Fibroblast of the aortic adventitia (primary cell): ENCODE measurements around the gene METTL17. TPM values are rescaled to one million over a fixed set of nuclear protein-coding genes. Genes with fewer than 3 reads are reported as not detected.
"Not testable (repeated sequence)": the region's sequence is repeated elsewhere in the genome, so short reads cannot be mapped to it uniquely, and the experiment has no call there.

ENCODE experiments used
- DNase-seq: peaks from one replicate; pipeline ENCODE4 v3.0.0-alpha.2; 2010; ENCODE audit warnings: low read depth
- H3K4me3 ChIP-seq: 2 replicates; pipeline ENCODE4 v1.5.1; 2011; ENCODE audit warnings: low read depth, mild to moderate bottlenecking, control low read depth, low read length, moderate library complexity
- CTCF ChIP-seq: IDR thresholded peaks from 2 replicates; pipeline ENCODE4 v1.5.1; 2011; ENCODE audit warnings: mild to moderate bottlenecking, low read length, control low read depth, inconsistent platforms; ENCODE audit not compliant: insufficient read depth
- total RNA-seq: library from RNA; depleted of rRNA; stranded (reverse); fragments of >200 nt; gene quantifications from 2 replicates; pipeline ENCODE4 v1.2.3, GENCODE V29; 2012; ENCODE audit warnings: low replicate concordance

Gene METTL17
- total RNA-seq, 1 donor = 44.2 TPM

- no peak overlapping the region for H3K4me3 ChIP-seq
- no peak for TF ChIP-seq CTCF
- no peak for DNase-seq
Measured at GRCh38 chr14:20997564-20997963, 7.8 kb downstream of the METTL17 start.

- DNase-seq = no peak
- TF ChIP-seq CTCF = no peak
- H3K4me3 ChIP-seq = no peak overlapping the region
Measured at GRCh38 chr14:20998139-20998538, 8.4 kb downstream of the METTL17 start.

- DNase-seq = peak; percentile 73
- no peak for TF ChIP-seq CTCF
- no peak within 1 kb of the TSS for H3K4me3 ChIP-seq
Measured at GRCh38 chr14:20998674-20999366, 9.0 kb downstream of the METTL17 start, which contains the start of gene SLC39A2. Gene SLC39A2, plus strand, starts transcription at chr14:20999293. Its CDS starts 154 bp downstream, at chr14:20999447.

GRCh38 chr14:20999591-20999990 lies 9.8 kb downstream of the METTL17 start:
- TF ChIP-seq CTCF = no peak
- DNase-seq = no peak
- H3K4me3 ChIP-seq = no peak overlapping the region

- H3K4me3 ChIP-seq = no peak overlapping the region
- TF ChIP-seq CTCF = no peak
- no peak for DNase-seq
Measured at GRCh38 chr14:21001218-21001617, 11.4 kb downstream of the METTL17 start.

GRCh38 chr14:21003788-21004346 lies 14.1 kb downstream of the METTL17 start:
- TF ChIP-seq CTCF = no peak

GRCh38 chr14:21009721-21010120 lies 19.9 kb downstream of the METTL17 start:
- not testable (repeated sequence) for DNase-seq, H3K4me3 ChIP-seq

More at GRCh38 chr14:21003788-21004346, 14.1 kb downstream of the METTL17 start:
- DNase-seq = no peak
- H3K4me3 ChIP-seq = no peak overlapping the region
